ENCODE results near the gene PROKR1. TPM values are rescaled to one million over a fixed set of nuclear protein-coding genes. Genes with fewer than 3 reads are reported as not detected.

The PROKR1 gene
- polyA plus RNA-seq, 1 donor (not counting 4 experiments of a cell fraction or from before 2014, with no cell fraction given) = not detected

DNA sequence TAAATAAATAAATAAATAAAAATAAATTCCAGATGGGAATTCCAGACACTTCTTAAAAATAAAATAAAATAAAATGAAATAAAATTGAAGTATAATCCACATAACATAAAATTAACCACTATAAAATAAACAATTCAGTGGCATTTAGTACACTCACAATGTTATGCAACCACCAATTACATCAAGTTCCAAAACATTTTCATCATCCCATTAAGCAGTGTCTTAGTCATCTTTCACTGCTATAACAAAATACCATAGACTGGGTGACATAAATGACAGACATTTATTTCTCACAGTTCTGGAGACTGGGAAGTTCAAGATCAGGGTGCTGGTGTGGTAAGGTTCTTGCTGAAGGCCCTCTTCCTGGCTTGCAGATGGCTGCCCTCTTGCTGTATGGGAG lies 22.6 kb upstream of the PROKR1 start:
- no peak overlapping the region for H3K4me2 ChIP-seq (ENCODE audit: control insufficient read depth, extremely low read depth, insufficient read depth, low read depth, low read length)
- DNase-seq (ENCODE audit: low read depth, low spot score) (no peak), FAIRE-seq (no peak)
- no peak overlapping the region for H3K4me3 ChIP-seq (ENCODE audit: control insufficient read depth in 2 of 3, extremely low read depth in 1 of 3, insufficient read depth in 2 of 3, low read depth in 1 of 3, low read length in 3 of 3)
- H3K9ac ChIP-seq (ENCODE audit: control insufficient read depth, extremely low read depth, insufficient read depth, low read length) = no peak overlapping the region
- no peaks in the 10 kb centered on the region for H3K79me2 ChIP-seq (ENCODE audit: control insufficient read depth, insufficient read depth, low read length)
- H3K27ac ChIP-seq (ENCODE audit: control insufficient read depth, insufficient read depth, low read length) = no peak overlapping the region
- TF ChIP-seq, protein P1, sequence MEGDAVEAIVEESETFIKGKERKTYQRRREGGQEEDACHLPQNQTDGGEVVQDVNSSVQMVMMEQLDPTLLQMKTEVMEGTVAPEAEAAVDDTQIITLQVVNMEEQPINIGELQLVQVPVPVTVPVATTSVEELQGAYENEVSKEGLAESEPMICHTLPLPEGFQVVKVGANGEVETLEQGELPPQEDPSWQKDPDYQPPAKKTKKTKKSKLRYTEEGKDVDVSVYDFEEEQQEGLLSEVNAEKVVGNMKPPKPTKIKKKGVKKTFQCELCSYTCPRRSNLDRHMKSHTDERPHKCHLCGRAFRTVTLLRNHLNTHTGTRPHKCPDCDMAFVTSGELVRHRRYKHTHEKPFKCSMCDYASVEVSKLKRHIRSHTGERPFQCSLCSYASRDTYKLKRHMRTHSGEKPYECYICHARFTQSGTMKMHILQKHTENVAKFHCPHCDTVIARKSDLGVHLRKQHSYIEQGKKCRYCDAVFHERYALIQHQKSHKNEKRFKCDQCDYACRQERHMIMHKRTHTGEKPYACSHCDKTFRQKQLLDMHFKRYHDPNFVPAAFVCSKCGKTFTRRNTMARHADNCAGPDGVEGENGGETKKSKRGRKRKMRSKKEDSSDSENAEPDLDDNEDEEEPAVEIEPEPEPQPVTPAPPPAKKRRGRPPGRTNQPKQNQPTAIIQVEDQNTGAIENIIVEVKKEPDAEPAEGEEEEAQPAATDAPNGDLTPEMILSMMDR (optimal IDR thresholded peaks at IDR 0.05 in 1 of 3, IDR thresholded peaks at IDR 0.05 in 1 of 3, conservative IDR thresholded peaks at IDR 0.05 in 1 of 3; ENCODE audit: extremely low read depth in 1 of 3, insufficient read depth in 2 of 3, low read length in 3 of 3) = no peak
- TF ChIP-seq EZH2 (IDR thresholded peaks at IDR 0.05; ENCODE audit: low read length) = no peak
- H3K4me1 ChIP-seq (ENCODE audit: control insufficient read depth, extremely low read depth, insufficient read depth, low read length) = no peaks in the 10 kb centered on the region
- dilution Hi-C loops (cut with MboI; ENCODE audit: extremely low pct_ligation_motif_present, low sequenced_read_pairs) = no loop called here
- H4K20me1 ChIP-seq (ENCODE audit: control insufficient read depth, extremely low read depth, insufficient read depth, low read length) = no peaks in the 10 kb centered on the region
- no peaks in the 10 kb centered on the region for H3K9me3 ChIP-seq (ENCODE audit: control insufficient read depth, low read depth, low read length)
- no peak overlapping the region for H2AFZ ChIP-seq (ENCODE audit: control insufficient read depth, low read length)
- H3K27me3 ChIP-seq (ENCODE audit: control insufficient read depth, extremely low read depth, insufficient read depth, low read length) = no peaks in the 10 kb centered on the region
- H3K9me1 ChIP-seq (ENCODE audit: control insufficient read depth, extremely low read depth, insufficient read depth, low read length) = no peaks in the 10 kb centered on the region
- no peaks in the 10 kb centered on the region for H3K36me3 ChIP-seq (ENCODE audit: control insufficient read depth in 2 of 2, extremely low read depth in 1 of 2, insufficient read depth in 2 of 2, low read length in 2 of 2)

DNA sequence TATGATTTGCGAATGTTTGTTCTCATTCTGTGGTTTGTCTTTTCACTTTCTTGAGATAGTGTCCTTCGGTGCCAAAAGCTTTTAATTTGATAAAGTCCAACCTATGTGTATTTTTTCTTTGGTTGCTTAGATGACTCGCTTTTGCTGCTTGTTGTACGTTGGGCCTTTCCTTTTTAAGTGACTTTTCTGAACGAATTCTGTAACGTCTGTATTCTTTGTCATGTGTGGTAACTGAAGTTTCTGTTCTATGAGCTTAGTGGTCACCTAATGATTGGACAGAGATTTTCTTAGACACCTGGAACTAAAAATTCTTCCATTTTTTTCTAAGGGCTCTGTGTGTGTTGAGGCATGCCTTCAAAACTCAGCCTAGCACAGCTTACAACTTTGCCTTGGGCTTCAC lies 19.6 kb upstream of the PROKR1 start:
- Histone ChIP-seq H2AFZ (ENCODE audit: control insufficient read depth, low read length) (no peak overlapping the region), H3K27me3 (ENCODE audit: control insufficient read depth, extremely low read depth, insufficient read depth, low read length) (no peaks in the 10 kb centered on the region), H3K79me2 (ENCODE audit: control insufficient read depth, insufficient read depth, low read length) (no peaks in the 10 kb centered on the region), H3K9me3 (ENCODE audit: control insufficient read depth, low read depth, low read length) (no peaks in the 10 kb centered on the region), H3K27ac (ENCODE audit: control insufficient read depth, insufficient read depth, low read length) (no peak overlapping the region), H3K4me1 (ENCODE audit: control insufficient read depth, extremely low read depth, insufficient read depth, low read length) (no peaks in the 10 kb centered on the region), H3K4me2 (ENCODE audit: control insufficient read depth, extremely low read depth, insufficient read depth, low read depth, low read length) (no peak overlapping the region), H3K9me1 (ENCODE audit: control insufficient read depth, extremely low read depth, insufficient read depth, low read length) (no peaks in the 10 kb centered on the region), H4K20me1 (ENCODE audit: control insufficient read depth, extremely low read depth, insufficient read depth, low read length) (no peaks in the 10 kb centered on the region), H3K36me3 (ENCODE audit: control insufficient read depth in 2 of 2, extremely low read depth in 1 of 2, insufficient read depth in 2 of 2, low read length in 2 of 2) (no peaks in the 10 kb centered on the region), H3K4me3 (ENCODE audit: control insufficient read depth in 2 of 3, extremely low read depth in 1 of 3, insufficient read depth in 2 of 3, low read depth in 1 of 3, low read length in 3 of 3) (no peak overlapping the region), H3K9ac (ENCODE audit: control insufficient read depth, extremely low read depth, insufficient read depth, low read length) (no peak overlapping the region)
- DNase-seq (ENCODE audit: low read depth, low spot score) (no peak), FAIRE-seq (no peak)
- TF ChIP-seq EZH2 (IDR thresholded peaks at IDR 0.05; ENCODE audit: low read length) = no peak
- TF ChIP-seq, protein P1 (optimal IDR thresholded peaks at IDR 0.05 in 1 of 3, IDR thresholded peaks at IDR 0.05 in 1 of 3, conservative IDR thresholded peaks at IDR 0.05 in 1 of 3; ENCODE audit: extremely low read depth in 1 of 3, insufficient read depth in 2 of 3, low read length in 3 of 3) = no peak
- dilution Hi-C loops (cut with MboI; ENCODE audit: extremely low pct_ligation_motif_present, low sequenced_read_pairs) = no loop called here
